Measurements from ENCODE around the gene CACNB4.

GRCh38 chr2:151928380-151928779 is 170.5 kb downstream of the CACNB4 start:
- TF ChIP-seq, protein P1, sequence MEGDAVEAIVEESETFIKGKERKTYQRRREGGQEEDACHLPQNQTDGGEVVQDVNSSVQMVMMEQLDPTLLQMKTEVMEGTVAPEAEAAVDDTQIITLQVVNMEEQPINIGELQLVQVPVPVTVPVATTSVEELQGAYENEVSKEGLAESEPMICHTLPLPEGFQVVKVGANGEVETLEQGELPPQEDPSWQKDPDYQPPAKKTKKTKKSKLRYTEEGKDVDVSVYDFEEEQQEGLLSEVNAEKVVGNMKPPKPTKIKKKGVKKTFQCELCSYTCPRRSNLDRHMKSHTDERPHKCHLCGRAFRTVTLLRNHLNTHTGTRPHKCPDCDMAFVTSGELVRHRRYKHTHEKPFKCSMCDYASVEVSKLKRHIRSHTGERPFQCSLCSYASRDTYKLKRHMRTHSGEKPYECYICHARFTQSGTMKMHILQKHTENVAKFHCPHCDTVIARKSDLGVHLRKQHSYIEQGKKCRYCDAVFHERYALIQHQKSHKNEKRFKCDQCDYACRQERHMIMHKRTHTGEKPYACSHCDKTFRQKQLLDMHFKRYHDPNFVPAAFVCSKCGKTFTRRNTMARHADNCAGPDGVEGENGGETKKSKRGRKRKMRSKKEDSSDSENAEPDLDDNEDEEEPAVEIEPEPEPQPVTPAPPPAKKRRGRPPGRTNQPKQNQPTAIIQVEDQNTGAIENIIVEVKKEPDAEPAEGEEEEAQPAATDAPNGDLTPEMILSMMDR (IDR thresholded peaks at IDR 0.05; ENCODE audit: low read length) = no peak
- TF ChIP-seq EZH2 (IDR thresholded peaks at IDR 0.05; ENCODE audit: borderline replicate concordance, low read length) = no peak
